Measurements from ENCODE around the gene EVA1C.

- TF ChIP-seq POLR2AphosphoS5 (IDR thresholded peaks at IDR 0.05; ENCODE audit: low read depth) (no peak), CTCF (conservative IDR thresholded peaks at IDR 0.05; ENCODE audit: low read depth in 2 of 2) (no peak), EZH2 (IDR thresholded peaks at IDR 0.05; ENCODE audit: low read depth, unreplicated experiment) (no peak), EZH2phosphoT487 (IDR thresholded peaks at IDR 0.05; ENCODE audit: unreplicated experiment) (no peak), REST (IDR thresholded peaks at IDR 0.05; ENCODE audit: unreplicated experiment) (no peak), NANOG (IDR thresholded peaks at IDR 0.05; ENCODE audit: borderline replicate concordance) (no peak)
Measured at GRCh38 chr21:32413697-32414578, 1.4 kb downstream of the EVA1C start.
